Spinal cord (tissue), 10 donors: Measurements from ENCODE around the gene AFAP1L1. TPM values are rescaled to one million over a fixed set of nuclear protein-coding genes. Genes with fewer than 3 reads are reported as not detected.
"Not testable (repeated sequence)": the region's sequence is repeated elsewhere in the genome, so short reads cannot be mapped to it uniquely, and the experiment has no call there.

Experiments
- DNase-seq, 6 donors: peaks; one replicate each; pipeline versions ENCODE4 v3.0.0 to v3.0.0-alpha.2; 2013 to 2015; ENCODE audit warnings: low spot score in 6 of 6, low read depth in 4 of 6
- H3K27ac ChIP-seq: one replicate; pipeline ENCODE4 v1.5.1; 2013; ENCODE audit warnings: low read depth, low read length, control low read depth
- H3K27me3 ChIP-seq: one replicate; pipeline ENCODE4 v1.6.1; 2013; ENCODE audit warnings: low read length; ENCODE audit not compliant: control insufficient read depth, insufficient read depth
- H3K36me3 ChIP-seq: one replicate; pipeline ENCODE4 v1.6.1; 2013; ENCODE audit warnings: low read length; ENCODE audit not compliant: control insufficient read depth, insufficient read depth
- H3K4me1 ChIP-seq: one replicate; pipeline ENCODE4 v1.6.1; 2013; ENCODE audit warnings: low read length; ENCODE audit not compliant: control insufficient read depth, insufficient read depth
- H3K4me3 ChIP-seq: one replicate; pipeline ENCODE4 v1.5.1; 2013; ENCODE audit warnings: low read depth, low read length, control low read depth
- H3K9me3 ChIP-seq: one replicate; pipeline ENCODE4 v1.6.1; 2013; ENCODE audit warnings: low read length; ENCODE audit not compliant: control insufficient read depth, insufficient read depth
- WGBS: methylation state at CpG from one replicate; pipeline ENCODE4 v1.1.5; 2013; ENCODE audit warnings: missing lambda C conversion rate; ENCODE audit not compliant: insufficient coverage; 5-methylcytosine and 5-hydroxymethylcytosine counted together
- polyA plus RNA-seq, 2 donors: library from polyadenylated mRNA; unstranded; fragments of 120-200 nt; gene quantifications; one replicate each; pipeline ENCODE4 v1.2.1, GENCODE V29; 2013; ENCODE audit not compliant: insufficient read length in 2 of 2
- total RNA-seq, 2 donors: library from RNA; depleted of rRNA in 1 of 2; stranded (reverse); fragments of 120-200 nt in 1 of 2; fragments of >200 nt in 1 of 2; gene quantifications; one replicate each; pipeline versions ENCODE4 v1.2.3 to v1.2.4, GENCODE V29; 2013 to 2014
- donor health status: healthy.

The AFAP1L1 gene
- total and polyA plus RNA-seq, 4 donors, result 10.8 to 48.6 (median 15.5) TPM

DNA sequence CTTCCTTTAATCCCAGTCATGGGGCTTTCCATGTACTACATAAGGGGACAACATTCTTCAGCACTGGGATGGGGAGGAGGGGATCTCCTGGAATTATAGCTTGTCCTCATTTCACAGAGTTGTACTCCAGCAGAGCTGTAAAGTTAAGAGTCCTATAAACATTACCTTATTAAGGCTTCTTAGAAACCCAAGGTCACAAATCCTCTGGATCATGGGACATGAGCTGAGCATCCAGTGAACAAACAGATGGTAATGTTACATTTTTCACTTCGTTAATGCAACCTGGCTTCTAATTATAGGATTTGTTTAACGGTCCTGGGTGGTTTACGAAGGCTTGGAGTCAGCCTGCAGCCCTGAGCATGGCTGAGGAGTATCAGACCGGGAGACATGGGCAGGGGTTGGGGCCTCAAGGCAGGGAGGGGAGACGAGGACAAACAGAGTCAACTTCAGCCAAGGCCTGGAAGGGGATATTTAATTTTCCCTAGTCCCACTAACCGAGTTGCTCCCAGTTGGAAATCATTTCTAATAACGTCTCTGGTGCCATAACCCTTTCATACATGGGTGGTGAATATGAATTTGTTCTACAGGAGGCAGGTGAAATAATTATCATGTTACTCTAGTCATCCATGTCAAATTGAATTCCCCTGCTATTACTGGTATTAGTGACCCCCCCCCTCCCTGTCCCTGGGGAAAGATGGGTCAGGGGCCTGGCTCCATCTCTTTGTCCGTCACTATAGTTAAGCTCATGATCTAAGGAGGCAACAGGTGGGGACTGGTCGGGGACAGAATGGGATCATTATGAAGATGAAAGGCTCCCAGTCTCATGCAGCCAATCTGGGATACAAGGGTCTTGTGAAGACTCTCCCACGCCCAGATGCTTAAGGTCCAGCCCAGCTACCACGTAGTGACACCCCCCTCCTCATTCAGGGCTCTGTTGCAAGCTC, 118.2 kb downstream of the AFAP1L1 start:
- no peak overlapping the region for H3K27ac ChIP-seq
- DNase-seq, result no peak
- no peaks in the 10 kb centered on the region for H3K27me3 ChIP-seq
- peaks cover 11% of the 10 kb centered on the region for H3K4me1 ChIP-seq
- WGBS, result 81% methylated on average over 6 of the region's 11 CpGs
- no peaks in the 10 kb centered on the region for H3K36me3 ChIP-seq
- H3K9me3 ChIP-seq, result no peaks in the 10 kb centered on the region
- no peak overlapping the region for H3K4me3 ChIP-seq

DNA sequence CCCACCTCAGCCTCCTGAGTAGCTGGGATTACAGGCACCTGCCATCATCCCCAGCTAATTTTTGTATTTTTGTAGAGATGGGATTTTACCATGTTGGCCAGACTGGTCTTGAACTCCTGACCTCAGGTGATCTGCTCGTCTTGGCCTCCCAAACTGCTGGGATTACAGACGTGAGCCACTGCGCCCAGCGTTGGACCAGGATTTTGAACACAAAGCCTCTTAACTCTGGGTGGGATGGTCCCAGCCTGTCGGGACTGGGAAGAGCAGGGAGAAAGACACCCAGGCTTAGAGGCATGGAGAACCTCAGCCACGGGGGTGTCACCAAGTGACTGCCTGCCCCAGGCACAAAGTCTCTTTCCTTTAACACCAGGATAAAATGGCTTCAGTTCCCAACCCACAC, 119.4 kb downstream of the AFAP1L1 start:
- H3K36me3 ChIP-seq, DNase-seq, H3K9me3 ChIP-seq, H3K4me1 ChIP-seq, H3K27me3 ChIP-seq, H3K4me3 ChIP-seq, H3K27ac ChIP-seq: not testable (repeated sequence)
- WGBS, result 88% methylated on average over 6 of the region's 6 CpGs

Other genes with a start within 250 kb of the AFAP1L1 start
- gene SH3TC2, start 208.8 kb upstream of the AFAP1L1 start, total RNA-seq, result 10 to 100 TPM; 14.5 to 43.7 TPM
- gene SH3TC2, start 208.8 kb upstream of the AFAP1L1 start, polyA plus RNA-seq, result 1 to 10 TPM; 4.0 to 7.3 TPM
- 10 to 100 TPM; 32.6 to 40.7 TPM for gene ABLIM3, start 130.4 kb upstream of the AFAP1L1 start, total RNA-seq
- 10 to 100 TPM; 81.9 to 94.7 TPM for gene ABLIM3, start 130.4 kb upstream of the AFAP1L1 start, polyA plus RNA-seq
- gene GRPEL2, start 73.6 kb downstream of the AFAP1L1 start, total RNA-seq, result 10 to 100 TPM; 16.3 to 33.4 TPM
- 10 to 100 TPM; 14.6 to 21.4 TPM for gene GRPEL2, start 73.6 kb downstream of the AFAP1L1 start, polyA plus RNA-seq
- gene PCYOX1L, start 86.2 kb downstream of the AFAP1L1 start, total RNA-seq, result 10 to 100 TPM; 14.2 to 15.7 TPM
- gene PCYOX1L, start 86.2 kb downstream of the AFAP1L1 start, polyA plus RNA-seq, result 10 to 100 TPM; 26.6 to 28.6 TPM
- 1 to 10 TPM; 2.9 to 4.0 TPM for gene IL17B, start 107.4 kb downstream of the AFAP1L1 start, total RNA-seq
- 1 to 10 TPM in 1 of 2 donors, under 1 TPM in 1; 0.87 to 1.6 TPM for gene IL17B, start 107.4 kb downstream of the AFAP1L1 start, polyA plus RNA-seq